ENCODE results near the gene SYNJ2. TPM values are rescaled to one million over a fixed set of nuclear protein-coding genes. Genes with fewer than 3 reads are reported as not detected.

Gene SYNJ2
- total and polyA plus RNA-seq, 2 experiments from 2014 or later: 2.8 to 5.6 TPM

DNA sequence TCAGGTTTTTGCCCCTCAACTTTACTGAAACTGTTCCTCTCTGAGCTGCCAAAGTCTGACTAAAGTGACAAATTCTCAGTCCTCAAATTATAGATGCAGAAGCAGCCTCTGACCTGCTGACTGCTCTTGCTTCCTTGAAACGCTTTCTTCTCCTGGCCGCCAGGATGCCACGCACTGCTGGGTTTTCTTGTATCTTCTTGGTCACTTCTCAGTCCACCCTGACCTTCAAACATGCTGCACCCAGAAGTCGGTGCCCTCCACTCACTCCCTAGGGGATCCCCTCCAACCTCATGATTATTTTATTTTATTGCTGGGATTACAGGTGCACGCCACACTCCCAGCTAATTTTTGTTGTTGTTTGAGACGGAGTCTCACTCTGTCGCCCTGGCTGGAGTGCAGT lies 24.7 kb downstream of the SYNJ2 start:
- H3K27ac ChIP-seq (ENCODE audit: low read depth): no peak overlapping the region

DNA sequence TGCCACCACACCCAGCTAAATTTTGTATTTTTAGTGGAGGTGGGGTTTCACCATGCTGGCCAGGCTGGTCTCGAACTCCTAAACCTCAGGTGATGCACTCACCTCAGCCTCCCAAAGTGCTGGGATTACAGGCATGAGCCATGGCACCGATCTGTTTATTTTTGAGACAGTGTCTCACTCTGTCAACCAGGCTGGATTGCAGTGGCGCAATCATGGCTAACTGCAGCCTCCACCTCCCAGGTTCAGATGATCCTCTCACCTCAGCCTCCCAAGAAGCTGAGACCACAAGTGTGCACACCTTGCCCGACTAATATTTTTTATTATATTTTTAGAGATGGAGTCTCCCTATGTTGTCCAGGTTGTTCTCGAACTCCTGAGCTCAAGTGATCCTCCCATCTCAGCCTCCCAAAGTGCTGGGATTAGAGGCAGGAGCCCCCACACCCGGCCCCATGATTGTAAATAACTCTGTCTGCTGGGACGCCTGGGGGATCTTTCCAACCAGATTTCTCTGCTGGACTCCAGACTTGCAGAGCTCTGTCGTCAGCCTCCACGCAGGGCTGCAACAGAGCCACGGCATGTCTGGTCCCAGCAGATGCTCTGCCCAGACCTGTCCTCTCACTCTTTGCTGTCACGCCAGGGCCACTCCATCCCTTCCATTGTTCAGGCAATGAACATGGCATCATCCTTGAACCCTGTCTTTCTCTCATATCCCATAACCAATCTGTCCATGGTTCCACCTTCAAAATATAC lies 25.3 kb downstream of the SYNJ2 start:
- Histone ChIP-seq H3K27ac (ENCODE audit: low read depth) (no peak overlapping the region), H3K79me2 (replicated peaks; ENCODE audit: insufficient read depth) (no peaks in the 10 kb centered on the region; the same call in 1 of the 2 replicates), H3K9me2 (ENCODE audit: insufficient read depth) (peaks cover 4% of the 10 kb centered on the region; the same call in 1 of the 2 replicates), H3K27me3 (ENCODE audit: insufficient read depth) (no peaks in the 10 kb centered on the region), H2AFZ (no peak overlapping the region), H3F3A (replicated peaks; ENCODE audit: low read depth) (no peaks in the 10 kb centered on the region), H3K4me1 (ENCODE audit: insufficient read depth) (peaks cover 6% of the 10 kb centered on the region; the same call in 1 of the 2 replicates), H4K20me1 (replicated peaks; ENCODE audit: insufficient read depth) (no peaks in the 10 kb centered on the region), H3K36me3 (ENCODE audit: insufficient read depth) (no peaks in the 10 kb centered on the region), H3K4me3 (no peak overlapping the region), H3K4me2 (no peak overlapping the region)
- no peak for ATAC-seq
- Mint-ChIP-seq H3K36me3 (ENCODE audit: low read depth) (peaks cover 23% of the 10 kb centered on the region), H3K9me3 (peaks cover under 1% of the 10 kb centered on the region; the same call in 1 of the 3 replicates), H3K4me1 (peaks cover 30% of the 10 kb centered on the region), H3K27ac (no peak overlapping the region), H3K27me3 (ENCODE audit: insufficient read depth, low read depth, poor library complexity) (peaks cover 12% of the 10 kb centered on the region), H3K4me3 (no peak overlapping the region)
- no peak for TF ChIP-seq ZNF114 (CRISPR knock-in tag; IDR thresholded peaks at IDR 0.05)
- TF ChIP-seq JUNB (IDR thresholded peaks at IDR 0.05; ENCODE audit: unreplicated experiment): no peak
- TF ChIP-seq, protein P1, sequence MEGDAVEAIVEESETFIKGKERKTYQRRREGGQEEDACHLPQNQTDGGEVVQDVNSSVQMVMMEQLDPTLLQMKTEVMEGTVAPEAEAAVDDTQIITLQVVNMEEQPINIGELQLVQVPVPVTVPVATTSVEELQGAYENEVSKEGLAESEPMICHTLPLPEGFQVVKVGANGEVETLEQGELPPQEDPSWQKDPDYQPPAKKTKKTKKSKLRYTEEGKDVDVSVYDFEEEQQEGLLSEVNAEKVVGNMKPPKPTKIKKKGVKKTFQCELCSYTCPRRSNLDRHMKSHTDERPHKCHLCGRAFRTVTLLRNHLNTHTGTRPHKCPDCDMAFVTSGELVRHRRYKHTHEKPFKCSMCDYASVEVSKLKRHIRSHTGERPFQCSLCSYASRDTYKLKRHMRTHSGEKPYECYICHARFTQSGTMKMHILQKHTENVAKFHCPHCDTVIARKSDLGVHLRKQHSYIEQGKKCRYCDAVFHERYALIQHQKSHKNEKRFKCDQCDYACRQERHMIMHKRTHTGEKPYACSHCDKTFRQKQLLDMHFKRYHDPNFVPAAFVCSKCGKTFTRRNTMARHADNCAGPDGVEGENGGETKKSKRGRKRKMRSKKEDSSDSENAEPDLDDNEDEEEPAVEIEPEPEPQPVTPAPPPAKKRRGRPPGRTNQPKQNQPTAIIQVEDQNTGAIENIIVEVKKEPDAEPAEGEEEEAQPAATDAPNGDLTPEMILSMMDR (conservative IDR thresholded peaks at IDR 0.05; ENCODE audit: low read depth in 2 of 2): no peak
- no peak for TF ChIP-seq EZH2 (IDR thresholded peaks at IDR 0.05; ENCODE audit: low read depth, unreplicated experiment)
- no peak for TF ChIP-seq EZH2phosphoT487 (IDR thresholded peaks at IDR 0.05; ENCODE audit: unreplicated experiment)
- no peak for DNase-seq (ENCODE audit: low spot score)

More for the DNA sequence above, 24.7 kb downstream of the SYNJ2 start:
- Histone ChIP-seq H3K4me1 (ENCODE audit: insufficient read depth) (peaks cover 6% of the 10 kb centered on the region; the same call in 1 of the 2 replicates), H3K79me2 (replicated peaks; ENCODE audit: insufficient read depth) (no peaks in the 10 kb centered on the region; the same call in 1 of the 2 replicates), H3K4me3 (no peak overlapping the region), H3K36me3 (ENCODE audit: insufficient read depth) (no peaks in the 10 kb centered on the region), H3K27me3 (ENCODE audit: insufficient read depth) (no peaks in the 10 kb centered on the region), H3K4me2 (no peak overlapping the region), H3K9me2 (ENCODE audit: insufficient read depth) (peaks cover 2% of the 10 kb centered on the region; the same call in 1 of the 2 replicates), H4K20me1 (replicated peaks; ENCODE audit: insufficient read depth) (no peaks in the 10 kb centered on the region), H2AFZ (no peak overlapping the region), H3F3A (replicated peaks; ENCODE audit: low read depth) (no peaks in the 10 kb centered on the region)
- DNase-seq (ENCODE audit: low spot score): no peak
- Mint-ChIP-seq H3K4me3 (no peak overlapping the region; the same call in 2 of the 3 replicates), H3K27me3 (ENCODE audit: insufficient read depth, low read depth, poor library complexity) (peaks cover 12% of the 10 kb centered on the region), H3K9me3 (no peaks in the 10 kb centered on the region), H3K4me1 (peaks cover 28% of the 10 kb centered on the region), H3K36me3 (ENCODE audit: low read depth) (peaks cover 24% of the 10 kb centered on the region), H3K27ac (no peak overlapping the region)
- TF ChIP-seq, protein P2, sequence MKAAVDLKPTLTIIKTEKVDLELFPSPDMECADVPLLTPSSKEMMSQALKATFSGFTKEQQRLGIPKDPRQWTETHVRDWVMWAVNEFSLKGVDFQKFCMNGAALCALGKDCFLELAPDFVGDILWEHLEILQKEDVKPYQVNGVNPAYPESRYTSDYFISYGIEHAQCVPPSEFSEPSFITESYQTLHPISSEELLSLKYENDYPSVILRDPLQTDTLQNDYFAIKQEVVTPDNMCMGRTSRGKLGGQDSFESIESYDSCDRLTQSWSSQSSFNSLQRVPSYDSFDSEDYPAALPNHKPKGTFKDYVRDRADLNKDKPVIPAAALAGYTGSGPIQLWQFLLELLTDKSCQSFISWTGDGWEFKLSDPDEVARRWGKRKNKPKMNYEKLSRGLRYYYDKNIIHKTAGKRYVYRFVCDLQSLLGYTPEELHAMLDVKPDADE (IDR thresholded peaks at IDR 0.05): no peak
- TF ChIP-seq NANOG (IDR thresholded peaks at IDR 0.05; ENCODE audit: borderline replicate concordance): no peak
- ATAC-seq: no peak

Measured in GM23338 (cell line).